ENCODE data around the gene OR52B4.
A peak's percentile ranks its signal among the peaks of the same experiment; 100 is the strongest.
"Not testable (repeated sequence)": the region's sequence is repeated elsewhere in the genome, so short reads cannot be mapped to it uniquely, and the experiment has no call there.

The OR52B4 gene

GRCh38 chr11:4368286-4368685 is at the start of gene OR52B4:
Gene OR52B4 (minus strand): TSS chr11:4368386. CDS start chr11:4368295, 91 bp downstream.
- DNase-seq: no peak

GRCh38 chr11:4416816-4417215 is 48.6 kb upstream of the OR52B4 start:
- no peak for DNase-seq

GRCh38 chr11:4416306-4416705 is 48.1 kb upstream of the OR52B4 start:
- DNase-seq: no peak

GRCh38 chr11:4406206-4406605 is 38.0 kb upstream of the OR52B4 start:
- DNase-seq: not testable (repeated sequence)

- DNase-seq: no peak
Observed at GRCh38 chr11:4393858-4394223, 25.7 kb upstream of the OR52B4 start.

GRCh38 chr11:4393209-4393857 is 25.1 kb upstream of the OR52B4 start, which contains the start of gene TRIM21:
Gene TRIM21 (minus strand): TSS chr11:4393702. CDS start chr11:4390409, 3,293 bp downstream.
- peak; percentile 94 to 95 for DNase-seq

- DNase-seq: no peak
Observed at GRCh38 chr11:4388221-4388620, 20.0 kb upstream of the OR52B4 start.

- no peak for DNase-seq
Observed at GRCh38 chr11:4385978-4386740, 18.0 kb upstream of the OR52B4 start.

GRCh38 chr11:4381901-4382300 is 13.7 kb upstream of the OR52B4 start:
- no peak for DNase-seq

GRCh38 chr11:4375431-4376140 is 7.4 kb upstream of the OR52B4 start:
- DNase-seq: no peak

GRCh38 chr11:4370166-4370565 is 2.0 kb upstream of the OR52B4 start:
- DNase-seq: no peak

- DNase-seq: not testable (repeated sequence)
Observed at GRCh38 chr11:4348142-4348541, 20.0 kb downstream of the OR52B4 start.

GRCh38 chr11:4345366-4345765 is 22.8 kb downstream of the OR52B4 start:
- not testable (repeated sequence) for DNase-seq

GRCh38 chr11:4334356-4334755 is 33.8 kb downstream of the OR52B4 start:
- DNase-seq: not testable (repeated sequence)
